Erythroblast (primary cell): ENCODE results near the gene COL12A1.

Experiments
- GATA1 ChIP-seq: IDR thresholded peaks from 2 replicates; pipeline ENCODE4 v1.6.1; 2011; ENCODE audit warnings: low read depth, mild to moderate bottlenecking, control low read depth, low read length, moderate library complexity
- POLR2A ChIP-seq: IDR thresholded peaks from 2 replicates; pipeline ENCODE4 v1.6.1; 2011; ENCODE audit warnings: mild to moderate bottlenecking, low read length

- TF ChIP-seq POLR2A (no peak), GATA1 (no peak)
These were observed 164.5 kb downstream of the COL12A1 start for GRCh38 chr6:75041381-75041780.
